GM23338 (cell line): Measurements from ENCODE around the gene BLTP3A. TPM values are rescaled to one million over a fixed set of nuclear protein-coding genes. Genes with fewer than 3 reads are reported as not detected.
A peak's percentile ranks its signal among the peaks of the same experiment; 100 is the strongest.

Experiments used
- ATAC-seq: fragments of 200-7000 bp; cut with Tn5 transposase; 3 replicates; pipeline ENCODE4 v1.9.1; 2020
- DNase-seq: peaks from one replicate; pipeline ENCODE4 v3.0.0-alpha.2; 2015; ENCODE audit warnings: low spot score
- H2AFZ ChIP-seq: fragments of 200-600 bp; sonication (generic); 2 replicates; pipeline ENCODE4 v1.8.0; 2016; ENCODE audit warnings: antibody characterized with exemption, mild to moderate bottlenecking, moderate library complexity
- H3F3A ChIP-seq: fragments of 200-600 bp; sonication (generic); replicated peaks from 2 replicates; pipeline ENCODE4 v1.8.0; 2017; ENCODE audit warnings: antibody characterized with exemption, mixed run types, low read depth
- H3K27ac ChIP-seq: fragments of 200-600 bp; sonication (generic); 2 replicates; pipeline ENCODE4 v1.6.1; 2016; ENCODE audit warnings: low read depth
- H3K27me3 ChIP-seq: fragments of 200-600 bp; sonication (generic); 2 replicates; pipeline ENCODE4 v1.8.0; 2016; ENCODE audit warnings: mild to moderate bottlenecking, mixed run types, moderate library complexity; ENCODE audit not compliant: insufficient read depth
- H3K36me3 ChIP-seq: fragments of 200-600 bp; sonication (generic); 2 replicates; pipeline ENCODE4 v1.8.0; 2016; ENCODE audit warnings: mild to moderate bottlenecking; ENCODE audit not compliant: insufficient read depth
- H3K4me1 ChIP-seq: fragments of 200-600 bp; sonication (generic); 2 replicates; pipeline ENCODE4 v1.8.0; 2016; ENCODE audit warnings: mild to moderate bottlenecking, moderate library complexity; ENCODE audit not compliant: insufficient read depth
- H3K4me2 ChIP-seq: fragments of 200-600 bp; sonication (generic); 2 replicates; pipeline ENCODE4 v1.7.1; 2017; ENCODE audit warnings: mixed run types
- H3K4me3 ChIP-seq: fragments of 200-600 bp; sonication (generic); 2 replicates; pipeline ENCODE4 v1.6.1; 2016; ENCODE audit warnings: mixed run types
- H3K79me2 ChIP-seq: fragments of 200-600 bp; sonication (generic); replicated peaks from 2 replicates; pipeline ENCODE4 v1.8.0; 2017; ENCODE audit warnings: mild to moderate bottlenecking; ENCODE audit not compliant: insufficient read depth
- H3K9me2 ChIP-seq: fragments of 200-600 bp; sonication (generic); 2 replicates; pipeline ENCODE4 v1.8.0; 2017; ENCODE audit not compliant: insufficient read depth
- H4K20me1 ChIP-seq: fragments of 200-600 bp; sonication (generic); replicated peaks from 2 replicates; pipeline ENCODE4 v1.8.0; 2017; ENCODE audit warnings: mild to moderate bottlenecking; ENCODE audit not compliant: insufficient read depth
- H3K27ac Mint-ChIP-seq: 2 replicates; pipeline ENCODE4 v1.8.0; 2020; ENCODE audit warnings: inconsistent platforms, mild to moderate bottlenecking, moderate library complexity, mixed read lengths
- H3K27me3 Mint-ChIP-seq: 3 replicates; pipeline ENCODE4 v1.8.0; 2022; ENCODE audit warnings: low read depth, mild to moderate bottlenecking, moderate library complexity, mixed read lengths, inconsistent platforms; ENCODE audit not compliant: insufficient read depth, poor library complexity
- H3K36me3 Mint-ChIP-seq: 3 replicates; pipeline ENCODE4 v1.8.0; 2021; ENCODE audit warnings: low read depth, mild to moderate bottlenecking, inconsistent platforms, moderate library complexity, mixed read lengths
- H3K4me1 Mint-ChIP-seq: 3 replicates; pipeline ENCODE4 v1.8.0; 2020; ENCODE audit warnings: mild to moderate bottlenecking, inconsistent platforms, mixed read lengths
- H3K4me3 Mint-ChIP-seq: 3 replicates; pipeline ENCODE4 v1.8.0; 2021; ENCODE audit warnings: moderate library complexity, mild to moderate bottlenecking, inconsistent platforms, mixed read lengths
- H3K9me3 Mint-ChIP-seq: 3 replicates; pipeline ENCODE4 v1.8.0; 2020; ENCODE audit warnings: moderate library complexity, mild to moderate bottlenecking, inconsistent platforms, mixed read lengths
- CREB1 ChIP-seq: fragments of 250-450 bp; sonication (Bioruptor Pico); IDR thresholded peaks from 2 replicates; pipeline ENCODE4 v1.5.0; 2020; ENCODE audit warnings: low read depth, mild to moderate bottlenecking, moderate library complexity
- CTCF ChIP-seq, 2 experiments: fragments of 200-600 bp in 1 of 2; sonication (generic) in 1 of 2; conservative IDR thresholded peaks; 2 replicates each; pipeline versions ENCODE4 v1.5.1 to v1.6.1; 2016 to 2017; ENCODE audit warnings: antibody characterized with exemption in 2 of 2, low read depth in 2 of 2, mild to moderate bottlenecking in 2 of 2, moderate library complexity in 1 of 2
- ETS1 ChIP-seq: IDR thresholded peaks from 2 replicates; pipeline ENCODE4 v1.6.1; 2016; ENCODE audit warnings: antibody characterized with exemption
- EZH2 ChIP-seq: fragments of 200-600 bp; sonication (generic); IDR thresholded peaks from one replicate; pipeline ENCODE4 v1.8.0; 2017; ENCODE audit warnings: antibody characterized with exemption, mild to moderate bottlenecking, low read depth; ENCODE audit not compliant: unreplicated experiment
- EZH2phosphoT487 ChIP-seq: fragments of 200-600 bp; sonication (generic); IDR thresholded peaks from one replicate; pipeline ENCODE4 v1.8.1; 2018; ENCODE audit warnings: antibody characterized with exemption; ENCODE audit not compliant: unreplicated experiment
- JUNB ChIP-seq: IDR thresholded peaks from one replicate; pipeline ENCODE4 v1.6.1; 2016; ENCODE audit warnings: antibody characterized with exemption; ENCODE audit not compliant: unreplicated experiment
- NANOG ChIP-seq: IDR thresholded peaks from 2 replicates; pipeline ENCODE4 v1.6.1; 2016; ENCODE audit warnings: antibody characterized with exemption, borderline replicate concordance
- POLR2AphosphoS5 ChIP-seq: IDR thresholded peaks from 2 replicates; pipeline ENCODE4 v1.6.1; 2016; ENCODE audit warnings: antibody characterized with exemption, low read depth
- REST ChIP-seq: IDR thresholded peaks from one replicate; pipeline ENCODE4 v1.6.1; 2018; ENCODE audit warnings: antibody characterized with exemption; ENCODE audit not compliant: unreplicated experiment
- STAT1 ChIP-seq: IDR thresholded peaks from one replicate; pipeline ENCODE4 v1.6.1; 2016; ENCODE audit warnings: antibody characterized with exemption; ENCODE audit not compliant: unreplicated experiment
- ZNF114 ChIP-seq: fragments of 250-450 bp; sonication (Bioruptor Pico); IDR thresholded peaks from 2 replicates; pipeline ENCODE4 v1.5.0; 2020; ENCODE audit warnings: mild to moderate bottlenecking, moderate library complexity
- ZNF331 ChIP-seq: fragments of 250-450 bp; sonication (Bioruptor Pico); IDR thresholded peaks from 2 replicates; pipeline ENCODE4 v1.5.0; 2020; ENCODE audit warnings: low read depth, mild to moderate bottlenecking, moderate library complexity
- ZNF462 ChIP-seq: fragments of 250-450 bp; sonication (Bioruptor Pico); IDR thresholded peaks from 2 replicates; pipeline ENCODE4 v1.5.0; 2020; ENCODE audit warnings: mild to moderate bottlenecking, moderate library complexity
- polyA plus RNA-seq: library from polyadenylated mRNA; unstranded; fragments of >200 nt; fragmentation: Nextera tagmentation; extraction: Ambion mirVana; gene quantifications from 2 replicates; pipeline ENCODE4 v1.2.1, GENCODE V29; 2016
- total RNA-seq: library from RNA; depleted of rRNA; stranded (reverse); fragments of >200 nt; shearing (Covaris generic); gene quantifications from 2 replicates; pipeline ENCODE4 v1.2.3, GENCODE V29; 2014

The BLTP3A gene
- total and polyA plus RNA-seq, 2 experiments from 2014 or later, result 2.9 to 18.4 TPM

GRCh38 chr6:34792605-34793500 lies 970 bp downstream of the BLTP3A start:
- Mint-ChIP-seq H3K4me3 (peak overlapping the region; percentile 99), H3K27me3 (peaks cover 3% of the 10 kb centered on the region), H3K36me3 (peaks cover 10% of the 10 kb centered on the region; the same call in 2 of the 3 replicates), H3K27ac (peak overlapping the region; percentile 97), H3K9me3 (peaks cover 2% of the 10 kb centered on the region; the same call in 1 of the 3 replicates), H3K4me1 (peaks cover 11% of the 10 kb centered on the region; the same call in 2 of the 3 replicates)
- TF ChIP-seq POLR2AphosphoS5, result no peak
- TF ChIP-seq JUNB, result no peak
- no peak for TF ChIP-seq ZNF331 (CRISPR knock-in tag)
- TF ChIP-seq ZNF462 (CRISPR knock-in tag), result no peak
- no peak for TF ChIP-seq ETS1
- no peak for TF ChIP-seq CTCF (conservative IDR thresholded peaks at IDR 0.05; ENCODE audit: low read depth in 2 of 2)
- no peak for TF ChIP-seq EZH2
- TF ChIP-seq EZH2phosphoT487, result no peak
- no peak for TF ChIP-seq ZNF114
- TF ChIP-seq CREB1 (CRISPR knock-in tag), result no peak
- TF ChIP-seq NANOG, result no peak
- TF ChIP-seq STAT1, result no peak
- TF ChIP-seq REST, result no peak
- H3F3A ChIP-seq, result peaks cover 16% of the 10 kb centered on the region; the same call in 1 of the 2 replicates
- peak overlapping the region; percentile 75 for H3K4me3 ChIP-seq
- ATAC-seq, result peak; percentile 30
- peak overlapping the region; percentile 24 for H3K27ac ChIP-seq
- no peaks in the 10 kb centered on the region for H3K9me2 ChIP-seq
- H4K20me1 ChIP-seq, result peaks cover 6% of the 10 kb centered on the region; the same call in 1 of the 2 replicates
- peak overlapping the region; percentile 91 for H3K4me2 ChIP-seq
- peaks cover 51% of the 10 kb centered on the region for H3K79me2 ChIP-seq
- peak overlapping the region; percentile 4 for H2AFZ ChIP-seq
- peaks cover 17% of the 10 kb centered on the region for H3K4me1 ChIP-seq
- H3K36me3 ChIP-seq, result no peaks in the 10 kb centered on the region
- DNase-seq, result peak; percentile 64
- no peaks in the 10 kb centered on the region for H3K27me3 ChIP-seq
